Transverse colon (tissue), 3 donors: ENCODE measurements around the gene ESYT1.

Experiments used
- CTCF ChIP-seq, 5 experiments: fragments of 200-600 bp in 3 of 5; fragments of 450-650 bp in 2 of 5; sonication (generic) in 3 of 5; IDR thresholded peaks; 1 replicate in 2 of 5; 2 replicates in 3 of 5; pipeline ENCODE4 v1.5.1; 2016 to 2017; ENCODE audit warnings: antibody characterized with exemption in 5 of 5, inconsistent platforms in 3 of 5, mild to moderate bottlenecking in 2 of 5, moderate library complexity in 1 of 5
- EP300 ChIP-seq: sonication (generic); formaldehyde crosslinking; IDR thresholded peaks from one replicate; pipeline ENCODE4 v1.6.1; 2017; ENCODE audit warnings: antibody characterized with exemption, low read depth
- POLR2A ChIP-seq: fragments of 450-650 bp; IDR thresholded peaks from one replicate; pipeline ENCODE4 v1.6.1; 2016; ENCODE audit warnings: antibody characterized with exemption, mild to moderate bottlenecking, moderate library complexity

- no peak for TF ChIP-seq POLR2A
- no peak for TF ChIP-seq EP300
- no peak for TF ChIP-seq CTCF (IDR thresholded peaks at IDR 0.05)
These were observed 2.8 kb downstream of the ESYT1 start for GRCh38 chr12:56130876-56131275.
